Activated CD4-positive, CD25-positive, alpha-beta regulatory T cell treated with anti-CD3 and anti-CD28 coated beads, Interleukin-2, amount 50 U/mL, for 24 hours (primary cell): ENCODE measurements around the gene VAV2.

Source experiments
- ATAC-seq, 2 donors: fragments of 150-1000 bp; cut with Tn5 transposase; one replicate each; pipeline ENCODE4 v1.10.0; 2021; ENCODE audit warnings: mild to moderate bottlenecking in 1 of 2, moderate library complexity in 1 of 2

The VAV2 gene

GRCh38 chr9:133737774-133738639, 254.1 kb downstream of the VAV2 start, which contains the start of gene SARDH:
SARDH (minus strand) TSS chr9:133738352; CDS start chr9:133734173, 4,179 bp downstream.
- peak; percentile 47 to 61 for ATAC-seq

- ATAC-seq: no peak
These were observed 254.9 kb downstream of the VAV2 start for GRCh38 chr9:133737071-133737773.

GRCh38 chr9:133735931-133736330, 256.2 kb downstream of the VAV2 start:
- no peak for ATAC-seq

GRCh38 chr9:133735415-133735775, 256.7 kb downstream of the VAV2 start:
- no peak for ATAC-seq

GRCh38 chr9:133734590-133735414, 257.3 kb downstream of the VAV2 start:
- ATAC-seq: no peak

- no peak for ATAC-seq
These were observed 258.2 kb downstream of the VAV2 start for GRCh38 chr9:133733796-133734533.

GRCh38 chr9:133733421-133733795, 258.7 kb downstream of the VAV2 start:
- ATAC-seq: no peak

GRCh38 chr9:133732639-133733408, 259.3 kb downstream of the VAV2 start:
- ATAC-seq: no peak

GRCh38 chr9:133731876-133732638, 260.1 kb downstream of the VAV2 start:
- no peak for ATAC-seq

GRCh38 chr9:133730994-133731715, 261.0 kb downstream of the VAV2 start:
- ATAC-seq: no peak

- ATAC-seq: no peak
These were observed 262.4 kb downstream of the VAV2 start for GRCh38 chr9:133729617-133730281.

- no peak for ATAC-seq
These were observed 263.1 kb downstream of the VAV2 start for GRCh38 chr9:133728856-133729616.

GRCh38 chr9:133727876-133728441, 264.2 kb downstream of the VAV2 start:
- no peak for ATAC-seq

GRCh38 chr9:133727277-133727875, 264.7 kb downstream of the VAV2 start:
- no peak for ATAC-seq

- peak in 1 of 2 donors; percentile 63 for ATAC-seq
These were observed 265.5 kb downstream of the VAV2 start for GRCh38 chr9:133726401-133727276.

GRCh38 chr9:133725886-133726285, 266.2 kb downstream of the VAV2 start:
- ATAC-seq: no peak
